MM.1S (cell line): Measurements from ENCODE around the gene RALGPS2.

Experiments used
- DNase-seq: peaks from one replicate; pipeline ENCODE4 v3.0.0-alpha.2; 2015
- H2AFZ ChIP-seq: fragments of 300-600 bp; sonication (generic); 2 replicates; pipeline ENCODE4 v1.6.0; 2016; ENCODE audit warnings: antibody characterized with exemption, low read length
- H3F3A ChIP-seq: fragments of 300-600 bp; sonication (generic); 2 replicates; pipeline ENCODE4 v1.6.1; 2016; ENCODE audit warnings: mild to moderate bottlenecking, antibody characterized with exemption, low read length, moderate library complexity, mixed read lengths; ENCODE audit not compliant: insufficient read depth
- H3K27ac ChIP-seq: fragments of 300-600 bp; sonication (generic); 2 replicates; pipeline ENCODE4 v1.5.1; 2016; ENCODE audit warnings: mild to moderate bottlenecking, low read length
- H3K27me3 ChIP-seq: fragments of 300-600 bp; sonication (generic); replicated peaks from 2 replicates; pipeline ENCODE4 v1.6.0; 2016; ENCODE audit warnings: low read length; ENCODE audit not compliant: insufficient read depth
- H3K36me3 ChIP-seq: fragments of 300-600 bp; sonication (generic); replicated peaks from 2 replicates; pipeline ENCODE4 v1.6.1; 2016; ENCODE audit warnings: mild to moderate bottlenecking, low read length, mixed read lengths; ENCODE audit not compliant: insufficient read depth
- H3K4me1 ChIP-seq: fragments of 300-600 bp; sonication (generic); 2 replicates; pipeline ENCODE4 v1.6.1; 2016; ENCODE audit warnings: low read length, mixed read lengths
- H3K4me2 ChIP-seq: fragments of 300-600 bp; sonication (generic); 2 replicates; pipeline ENCODE4 v1.6.0; 2016; ENCODE audit warnings: low read depth, low read length
- H3K4me3 ChIP-seq: fragments of 300-600 bp; sonication (generic); 2 replicates; pipeline ENCODE4 v1.5.1; 2016; ENCODE audit warnings: low read length, mixed read lengths
- H3K79me2 ChIP-seq: fragments of 300-600 bp; sonication (generic); 2 replicates; pipeline ENCODE4 v1.6.1; 2016; ENCODE audit warnings: mixed run types, low read length, mixed read lengths
- H3K9ac ChIP-seq: fragments of 300-600 bp; sonication (generic); 2 replicates; pipeline ENCODE4 v1.6.1; 2016; ENCODE audit warnings: low read length, mixed read lengths
- H3K9me2 ChIP-seq: fragments of 300-600 bp; sonication (generic); replicated peaks from 2 replicates; pipeline ENCODE4 v1.6.1; 2016; ENCODE audit warnings: mild to moderate bottlenecking, low read length, mixed read lengths; ENCODE audit not compliant: insufficient read depth
- H3K9me3 ChIP-seq: fragments of 300-600 bp; sonication (generic); replicated peaks from 2 replicates; pipeline ENCODE4 v1.6.1; 2016; ENCODE audit warnings: mild to moderate bottlenecking, low read length, mixed read lengths; ENCODE audit not compliant: insufficient read depth
- H4K20me1 ChIP-seq: fragments of 300-600 bp; sonication (generic); 2 replicates; pipeline ENCODE4 v1.6.1; 2016; ENCODE audit warnings: mild to moderate bottlenecking, low read length, moderate library complexity, mixed read lengths; ENCODE audit not compliant: insufficient read depth
- EZH2 ChIP-seq: fragments of 300-600 bp; sonication (generic); optimal IDR thresholded peaks from 2 replicates; pipeline ENCODE3; 2017; ENCODE audit warnings: low read depth, mild to moderate bottlenecking, antibody characterized with exemption, low read length, mixed read lengths
- EZH2phosphoT487 ChIP-seq: fragments of 300-600 bp; sonication (generic); IDR thresholded peaks from 2 replicates; pipeline ENCODE4 v1.6.1; 2018; ENCODE audit warnings: antibody characterized with exemption, low read length
- TF ChIP-seq, protein P1 (sequence below): fragments of 300-600 bp; sonication (generic); IDR thresholded peaks from 2 replicates; pipeline ENCODE4 v1.5.1; 2016; ENCODE audit warnings: antibody characterized with exemption, low read length, mixed read lengths

RALGPS2 gene

DNA sequence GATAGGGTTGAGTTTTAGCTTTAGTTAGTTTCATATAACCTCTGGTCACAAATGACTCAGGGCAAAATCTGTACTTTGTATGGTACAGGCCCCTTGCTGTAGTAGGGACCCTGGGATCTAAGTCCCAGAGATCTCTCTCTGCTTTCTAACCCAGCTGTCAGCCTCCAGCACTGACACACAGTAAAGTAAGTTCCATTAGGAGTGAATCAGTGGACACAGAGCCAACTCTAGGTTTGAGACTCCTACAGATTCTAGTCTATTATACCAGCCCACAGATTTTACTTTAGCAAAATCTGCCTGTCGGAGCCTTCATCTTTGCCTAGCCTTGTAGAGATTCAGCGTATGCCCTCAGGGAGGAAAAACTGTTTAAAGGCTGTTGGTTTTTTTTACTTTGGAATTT is 93.4 kb downstream of the RALGPS2 start:
- DNase-seq = no peak
- Histone ChIP-seq H3K9ac (no peak overlapping the region), H3K9me2 (no peaks in the 10 kb centered on the region), H3K4me1 (no peaks in the 10 kb centered on the region), H3F3A (no peaks in the 10 kb centered on the region), H3K79me2 (no peaks in the 10 kb centered on the region), H3K36me3 (no peaks in the 10 kb centered on the region), H3K4me3 (no peak overlapping the region), H2AFZ (no peak overlapping the region), H3K27me3 (no peaks in the 10 kb centered on the region), H3K9me3 (no peaks in the 10 kb centered on the region), H3K4me2 (no peak overlapping the region), H4K20me1 (no peaks in the 10 kb centered on the region), H3K27ac (no peak overlapping the region)
- TF ChIP-seq EZH2phosphoT487 (no peak), EZH2 (no peak)
- TF ChIP-seq, protein P1, sequence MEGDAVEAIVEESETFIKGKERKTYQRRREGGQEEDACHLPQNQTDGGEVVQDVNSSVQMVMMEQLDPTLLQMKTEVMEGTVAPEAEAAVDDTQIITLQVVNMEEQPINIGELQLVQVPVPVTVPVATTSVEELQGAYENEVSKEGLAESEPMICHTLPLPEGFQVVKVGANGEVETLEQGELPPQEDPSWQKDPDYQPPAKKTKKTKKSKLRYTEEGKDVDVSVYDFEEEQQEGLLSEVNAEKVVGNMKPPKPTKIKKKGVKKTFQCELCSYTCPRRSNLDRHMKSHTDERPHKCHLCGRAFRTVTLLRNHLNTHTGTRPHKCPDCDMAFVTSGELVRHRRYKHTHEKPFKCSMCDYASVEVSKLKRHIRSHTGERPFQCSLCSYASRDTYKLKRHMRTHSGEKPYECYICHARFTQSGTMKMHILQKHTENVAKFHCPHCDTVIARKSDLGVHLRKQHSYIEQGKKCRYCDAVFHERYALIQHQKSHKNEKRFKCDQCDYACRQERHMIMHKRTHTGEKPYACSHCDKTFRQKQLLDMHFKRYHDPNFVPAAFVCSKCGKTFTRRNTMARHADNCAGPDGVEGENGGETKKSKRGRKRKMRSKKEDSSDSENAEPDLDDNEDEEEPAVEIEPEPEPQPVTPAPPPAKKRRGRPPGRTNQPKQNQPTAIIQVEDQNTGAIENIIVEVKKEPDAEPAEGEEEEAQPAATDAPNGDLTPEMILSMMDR = no peak

DNA sequence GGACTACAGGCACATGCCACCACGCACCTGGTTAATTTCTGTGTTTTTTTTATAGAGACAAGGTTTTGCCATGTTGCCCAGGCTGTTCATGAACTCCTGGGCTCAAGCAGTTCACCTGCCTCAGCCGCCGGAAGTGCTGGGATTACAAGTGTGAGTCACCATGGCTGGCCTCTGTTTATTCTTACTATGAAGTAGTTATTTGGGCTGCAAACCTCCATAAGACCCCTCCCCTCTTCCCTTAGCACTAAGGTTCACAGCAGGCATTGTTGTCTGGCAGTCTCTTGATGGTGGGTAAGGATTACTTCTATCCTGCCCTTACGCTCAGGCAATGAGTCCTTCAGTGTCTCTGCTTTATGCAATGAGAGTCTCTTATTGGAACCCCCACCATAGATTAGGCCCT is 94.1 kb downstream of the RALGPS2 start:
- H3K27ac ChIP-seq = no peak overlapping the region
- H3K9me3 ChIP-seq = no peaks in the 10 kb centered on the region
- H3K4me2 ChIP-seq = no peak overlapping the region
- no peaks in the 10 kb centered on the region for H3K36me3 ChIP-seq
- H3F3A ChIP-seq = no peaks in the 10 kb centered on the region
- no peaks in the 10 kb centered on the region for H3K4me1 ChIP-seq
- H3K9ac ChIP-seq = no peak overlapping the region
- TF ChIP-seq EZH2 (no peak), EZH2phosphoT487 (no peak)
- TF ChIP-seq, protein P1 = no peak
- H2AFZ ChIP-seq = no peak overlapping the region
- no peaks in the 10 kb centered on the region for H3K79me2 ChIP-seq
- DNase-seq = no peak
- H3K4me3 ChIP-seq = no peak overlapping the region
- H3K9me2 ChIP-seq = no peaks in the 10 kb centered on the region
- no peaks in the 10 kb centered on the region for H3K27me3 ChIP-seq
- H4K20me1 ChIP-seq = no peaks in the 10 kb centered on the region

DNA sequence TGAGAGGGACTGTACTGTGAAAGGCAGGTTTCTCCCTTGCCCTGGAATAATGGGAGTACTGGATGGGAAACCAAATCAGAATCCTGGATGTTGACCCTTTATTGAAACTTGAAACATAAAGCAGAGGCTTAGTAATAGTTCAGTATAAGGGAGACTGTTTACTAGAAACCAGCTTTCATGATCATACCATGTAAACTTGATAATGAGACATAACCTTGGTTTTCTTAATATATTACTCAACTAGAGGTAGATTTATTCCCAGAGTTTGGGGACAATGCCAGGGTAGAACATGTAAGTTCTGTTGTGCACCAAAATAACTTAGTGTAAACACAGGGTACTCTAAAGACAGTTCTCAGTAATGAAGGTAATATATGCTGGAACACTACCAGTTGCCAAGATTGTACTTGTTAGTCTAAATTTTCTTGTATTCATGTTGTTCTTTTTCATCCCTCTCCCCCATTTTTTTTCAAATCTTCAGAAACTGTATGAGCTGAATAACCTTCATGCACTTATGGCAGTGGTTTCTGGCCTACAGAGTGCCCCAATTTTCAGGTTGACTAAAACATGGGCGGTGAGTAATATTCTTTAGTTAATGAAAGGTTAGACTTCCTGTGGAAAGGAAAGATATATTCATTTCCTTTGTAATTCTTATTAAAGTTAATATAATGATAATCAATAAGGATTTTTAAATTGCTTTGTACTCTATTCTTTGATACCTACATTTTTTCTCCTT is 96.3 kb downstream of the RALGPS2 start:
- no peak for DNase-seq
- H3K27ac ChIP-seq = no peak overlapping the region
- no peaks in the 10 kb centered on the region for H3K79me2 ChIP-seq

More for the DNA sequence above, 96.3 kb downstream of the RALGPS2 start:
- Histone ChIP-seq H3K27me3 (no peaks in the 10 kb centered on the region), H3F3A (no peaks in the 10 kb centered on the region), H4K20me1 (no peaks in the 10 kb centered on the region), H3K4me2 (no peak overlapping the region), H3K4me1 (no peaks in the 10 kb centered on the region), H3K36me3 (no peaks in the 10 kb centered on the region), H3K9ac (no peak overlapping the region), H2AFZ (no peak overlapping the region), H3K4me3 (no peak overlapping the region), H3K9me3 (no peaks in the 10 kb centered on the region), H3K9me2 (no peaks in the 10 kb centered on the region)
- TF ChIP-seq, protein P1 = no peak
- TF ChIP-seq EZH2 = no peak
- TF ChIP-seq EZH2phosphoT487 = no peak
